ENCODE data around the gene SMC4. TPM values are rescaled to one million over a fixed set of nuclear protein-coding genes. Genes with fewer than 3 reads are reported as not detected.

SMC4 gene
- total and polyA plus RNA-seq, 10 of the 15 experiments (the other 5 are each of a cell fraction or from before 2014, with no cell fraction given) = 75.6 to 288 (median 136) TPM

DNA sequence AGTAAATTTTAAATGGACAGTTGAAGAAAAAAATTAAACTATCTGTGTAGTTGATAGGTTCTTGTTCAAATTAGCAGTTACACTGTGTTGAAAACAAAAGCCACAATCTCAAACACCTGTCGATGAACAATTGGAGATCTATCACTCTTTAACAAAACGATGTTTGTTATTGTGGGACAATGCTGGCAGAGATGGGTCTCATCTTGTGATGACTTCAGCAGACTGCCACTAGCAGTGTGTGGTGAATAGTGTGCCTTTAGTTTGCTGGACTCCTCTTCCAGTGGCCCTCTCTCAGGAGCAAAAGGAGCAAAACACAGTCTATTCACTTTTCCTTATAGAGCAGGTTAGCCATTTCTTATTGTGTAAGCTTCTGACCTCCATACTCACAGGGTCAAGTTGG is 64.9 kb downstream of the SMC4 start (continued):
- TF ChIP-seq, protein P1, sequence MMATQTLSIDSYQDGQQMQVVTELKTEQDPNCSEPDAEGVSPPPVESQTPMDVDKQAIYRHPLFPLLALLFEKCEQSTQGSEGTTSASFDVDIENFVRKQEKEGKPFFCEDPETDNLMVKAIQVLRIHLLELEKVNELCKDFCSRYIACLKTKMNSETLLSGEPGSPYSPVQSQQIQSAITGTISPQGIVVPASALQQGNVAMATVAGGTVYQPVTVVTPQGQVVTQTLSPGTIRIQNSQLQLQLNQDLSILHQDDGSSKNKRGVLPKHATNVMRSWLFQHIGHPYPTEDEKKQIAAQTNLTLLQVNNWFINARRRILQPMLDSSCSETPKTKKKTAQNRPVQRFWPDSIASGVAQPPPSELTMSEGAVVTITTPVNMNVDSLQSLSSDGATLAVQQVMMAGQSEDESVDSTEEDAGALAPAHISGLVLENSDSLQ (IDR thresholded peaks at IDR 0.05) = no peak
- no peak for TF ChIP-seq ZNF622 (IDR thresholded peaks at IDR 0.05)

DNA sequence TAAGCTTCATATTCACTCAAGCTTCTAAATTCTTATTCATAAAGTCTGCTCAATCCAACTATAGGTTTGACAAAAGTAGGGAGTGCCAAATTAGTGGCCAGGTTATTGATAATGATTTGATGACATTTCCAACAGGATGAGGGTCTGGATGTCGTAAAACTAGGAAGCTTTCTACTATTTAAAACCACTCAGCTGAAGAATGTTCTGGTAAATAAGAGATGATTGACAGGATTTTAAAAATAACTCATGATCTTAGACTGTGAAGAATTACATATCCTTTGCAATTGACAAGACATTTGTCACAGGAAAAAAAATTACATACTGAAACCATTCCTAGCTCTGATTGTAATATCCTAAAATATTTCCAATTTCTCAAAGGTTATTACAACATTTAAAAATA is 65.5 kb downstream of the SMC4 start:
- H3K9ac ChIP-seq (ENCODE audit: control insufficient read depth, insufficient read depth, low read length) = no peak overlapping the region
- DNase-seq (ENCODE audit: low read depth, low spot score) = no peak
- no peak for FAIRE-seq
- intact Hi-C loops (cut with micrococcal nuclease; ENCODE audit: unreplicated experiment) = no loop called here
- no peaks in the 10 kb centered on the region for H3K4me1 ChIP-seq (ENCODE audit: control insufficient read depth, insufficient read depth, low read length)
- H3K9me3 ChIP-seq (replicated peaks; ENCODE audit: control insufficient read depth, insufficient read depth, low read length) = no peaks in the 10 kb centered on the region; the same call in 1 of the 3 replicates
- no peak overlapping the region for H3K4me3 ChIP-seq
- 32% methylated on average over 1 of the region's 1 CpG for WGBS (ENCODE audit: insufficient coverage, insufficient replicate concordance, low lambda C conversion rate, missing lambda C conversion rate)
- H3K4me2 ChIP-seq (ENCODE audit: control insufficient read depth, insufficient read depth) = no peak overlapping the region
- no peak overlapping the region for H2AFZ ChIP-seq (ENCODE audit: control insufficient read depth, low read depth, low read length)
- H4K20me1 ChIP-seq (ENCODE audit: control insufficient read depth, insufficient read depth) = no peaks in the 10 kb centered on the region
- no peak overlapping the region for H3K27ac ChIP-seq (ENCODE audit: control insufficient read depth, insufficient read depth)
- ChIA-PET SMC1A (ENCODE audit: uncharacterized antibody, unreplicated experiment) (interaction anchor here (1.4 kb wide), 1 partner anchor 14 kb away, joined by 5 read pairs; no protein-coding TSS in a partner anchor), RAD21 (ENCODE audit: unreplicated experiment) (no interaction called here), CTCF (interaction anchor here (1.0 kb wide), 2 partner anchors 31 to 77 kb away, joined by 3 read pairs; no protein-coding TSS in a partner anchor), POLR2A (no interaction called here)
- no TSS peak for BruUV-seq (replicated peaks)
- no peak for ATAC-seq
- TF ChIP-seq, protein P2, sequence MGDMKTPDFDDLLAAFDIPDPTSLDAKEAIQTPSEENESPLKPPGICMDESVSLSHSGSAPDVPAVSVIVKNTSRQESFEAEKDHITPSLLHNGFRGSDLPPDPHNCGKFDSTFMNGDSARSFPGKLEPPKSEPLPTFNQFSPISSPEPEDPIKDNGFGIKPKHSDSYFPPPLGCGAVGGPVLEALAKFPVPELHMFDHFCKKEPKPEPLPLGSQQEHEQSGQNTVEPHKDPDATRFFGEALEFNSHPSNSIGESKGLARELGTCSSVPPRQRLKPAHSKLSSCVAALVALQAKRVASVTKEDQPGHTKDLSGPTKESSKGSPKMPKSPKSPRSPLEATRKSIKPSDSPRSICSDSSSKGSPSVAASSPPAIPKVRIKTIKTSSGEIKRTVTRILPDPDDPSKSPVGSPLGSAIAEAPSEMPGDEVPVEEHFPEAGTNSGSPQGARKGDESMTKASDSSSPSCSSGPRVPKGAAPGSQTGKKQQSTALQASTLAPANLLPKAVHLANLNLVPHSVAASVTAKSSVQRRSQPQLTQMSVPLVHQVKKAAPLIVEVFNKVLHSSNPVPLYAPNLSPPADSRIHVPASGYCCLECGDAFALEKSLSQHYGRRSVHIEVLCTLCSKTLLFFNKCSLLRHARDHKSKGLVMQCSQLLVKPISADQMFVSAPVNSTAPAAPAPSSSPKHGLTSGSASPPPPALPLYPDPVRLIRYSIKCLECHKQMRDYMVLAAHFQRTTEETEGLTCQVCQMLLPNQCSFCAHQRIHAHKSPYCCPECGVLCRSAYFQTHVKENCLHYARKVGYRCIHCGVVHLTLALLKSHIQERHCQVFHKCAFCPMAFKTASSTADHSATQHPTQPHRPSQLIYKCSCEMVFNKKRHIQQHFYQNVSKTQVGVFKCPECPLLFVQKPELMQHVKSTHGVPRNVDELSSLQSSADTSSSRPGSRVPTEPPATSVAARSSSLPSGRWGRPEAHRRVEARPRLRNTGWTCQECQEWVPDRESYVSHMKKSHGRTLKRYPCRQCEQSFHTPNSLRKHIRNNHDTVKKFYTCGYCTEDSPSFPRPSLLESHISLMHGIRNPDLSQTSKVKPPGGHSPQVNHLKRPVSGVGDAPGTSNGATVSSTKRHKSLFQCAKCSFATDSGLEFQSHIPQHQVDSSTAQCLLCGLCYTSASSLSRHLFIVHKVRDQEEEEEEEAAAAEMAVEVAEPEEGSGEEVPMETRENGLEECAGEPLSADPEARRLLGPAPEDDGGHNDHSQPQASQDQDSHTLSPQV (IDR thresholded peaks at IDR 0.05) = no peak
- no peak for TF ChIP-seq TCF7 (IDR thresholded peaks at IDR 0.05; ENCODE audit: borderline replicate concordance)
- TF ChIP-seq SMAD5 (IDR thresholded peaks at IDR 0.05; ENCODE audit: low read depth) = no peak
- no peak for TF ChIP-seq SIX5 (IDR thresholded peaks at IDR 0.05; ENCODE audit: low read depth, low read length, severe bottlenecking)
- H3K27me3 ChIP-seq (replicated peaks in 1 of 2; ENCODE audit: control insufficient read depth in 2 of 2, insufficient read depth in 2 of 2, low read length in 1 of 2) = no peaks in the 10 kb centered on the region; a peak in 1 of 4 replicates
- in situ Hi-C loops (cut with MboI) = no loop called here
- no peaks in the 10 kb centered on the region for H3K79me2 ChIP-seq (ENCODE audit: control insufficient read depth, insufficient read depth, low read length)
- no peaks in the 10 kb centered on the region for H3K36me3 ChIP-seq (ENCODE audit: control insufficient read depth in 2 of 2, insufficient read depth in 2 of 2, low read length in 1 of 2)

Data from GM12878 (cell line).